ENCODE measurements around the gene AGPAT4.

GRCh38 chr6:161110028-161110779 is 163.7 kb downstream of the AGPAT4 start:
- TF ChIP-seq EP300 (IDR thresholded peaks at IDR 0.05) (no peak), CTCF (IDR thresholded peaks at IDR 0.05) (no peak), POLR2A (IDR thresholded peaks at IDR 0.05) (no peak)
